Fibroblast of skin of left quadriceps (primary cell): ENCODE results near the gene LYSMD2.

Experiments used
- DNase-seq, 2 experiments: peaks; one replicate each; pipeline ENCODE4 v3.0.0-alpha.2; 2013; ENCODE audit warnings: low read depth in 2 of 2

Gene LYSMD2

DNA sequence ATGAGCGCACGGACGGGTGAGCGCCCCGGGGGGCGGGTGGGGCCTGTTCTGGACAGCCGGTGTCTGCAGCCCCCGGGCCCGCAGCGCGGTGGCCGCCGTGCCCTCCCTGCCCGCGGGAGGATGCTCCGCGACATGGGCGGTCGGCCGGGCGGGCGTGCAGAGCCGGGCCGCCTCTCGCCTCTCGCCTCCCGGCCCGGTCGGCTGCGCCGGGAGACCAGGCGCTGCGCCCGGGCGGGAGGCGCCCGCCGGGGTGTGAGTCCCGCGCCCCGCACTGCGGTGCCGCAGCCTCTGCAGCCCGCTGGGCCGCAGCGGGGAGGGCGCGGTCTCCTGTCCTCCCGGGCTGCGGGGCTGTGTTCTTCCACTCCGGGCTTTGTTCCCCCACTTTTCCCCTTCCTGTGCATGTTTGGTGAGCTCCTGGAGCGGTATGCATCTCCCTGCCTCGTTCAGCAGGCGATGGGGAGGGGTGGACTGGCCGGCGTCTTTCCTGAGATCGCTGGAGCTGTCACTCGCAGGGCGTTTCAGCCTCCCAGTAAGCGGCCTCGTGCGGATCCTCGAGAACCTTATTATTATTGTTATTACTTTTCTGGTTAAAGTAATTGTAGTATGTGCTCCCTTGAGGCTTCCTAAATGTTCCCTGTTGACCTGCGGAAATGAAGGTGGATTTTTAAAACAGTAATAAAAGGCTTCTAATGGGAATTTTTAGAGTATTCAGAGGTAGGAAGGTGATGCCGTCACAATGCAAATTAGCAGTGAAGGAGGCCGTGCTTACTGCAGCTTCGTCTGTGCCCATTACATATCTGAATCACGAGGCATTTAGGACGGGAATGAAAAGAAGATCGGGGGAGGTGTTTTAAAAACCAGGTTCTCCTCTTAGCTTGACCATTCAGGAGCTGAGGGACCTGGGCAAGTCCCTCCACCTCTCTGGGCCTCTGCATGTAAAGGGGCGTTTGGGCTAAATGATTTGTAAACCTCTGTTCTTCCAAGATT, 14.5 kb upstream of the LYSMD2 start:
- no peak for DNase-seq

DNA sequence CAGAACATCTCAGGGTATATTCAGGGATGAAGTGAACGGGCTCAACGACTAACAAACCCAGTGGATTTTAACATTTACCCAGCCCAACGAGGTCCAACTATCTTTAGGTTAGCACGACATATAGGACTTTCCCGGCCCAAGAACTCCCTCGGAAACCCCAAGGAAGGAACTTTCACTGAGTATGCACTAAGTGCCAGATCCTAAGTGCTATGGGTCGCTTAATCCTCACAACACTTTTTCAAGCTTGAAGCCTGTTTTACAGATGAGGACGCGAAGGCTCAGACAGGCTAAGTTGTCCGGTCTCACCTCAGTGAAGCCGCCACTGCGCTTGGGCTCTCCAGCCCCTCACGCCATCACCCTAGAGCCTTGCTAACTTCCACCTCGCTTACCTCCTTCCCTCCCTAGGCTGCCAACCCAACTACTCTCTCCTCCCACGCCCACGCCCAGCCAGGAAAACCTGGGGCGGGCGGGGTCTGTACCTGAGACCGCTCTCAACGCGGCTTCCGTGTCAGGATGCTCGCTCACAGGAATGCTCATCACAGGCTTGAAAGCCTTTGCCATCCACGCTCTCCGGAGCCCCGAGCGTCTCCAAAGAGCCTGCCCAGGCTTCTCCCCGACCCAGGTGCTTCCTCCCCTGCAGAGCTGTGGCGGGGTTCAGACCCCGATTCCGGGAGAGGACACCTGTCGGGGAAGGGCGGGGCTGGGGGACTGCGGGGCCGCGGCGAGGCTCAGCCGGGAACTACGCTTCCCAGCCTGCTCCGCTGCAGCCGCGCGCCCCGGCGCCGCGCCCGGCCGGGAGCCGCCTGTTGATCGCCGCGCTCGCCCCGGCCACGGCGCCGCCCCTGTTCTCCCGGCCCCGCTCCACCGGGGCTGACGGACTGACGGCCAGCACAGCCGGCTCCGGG, 13.6 kb upstream of the LYSMD2 start, which contains the start of gene TMOD2:
Gene TMOD2, plus strand, starts transcription at position 806 of the 905 bp plus-strand sequence. CDS start 14,845 bp downstream, outside the sequence.
- no peak for DNase-seq

DNA sequence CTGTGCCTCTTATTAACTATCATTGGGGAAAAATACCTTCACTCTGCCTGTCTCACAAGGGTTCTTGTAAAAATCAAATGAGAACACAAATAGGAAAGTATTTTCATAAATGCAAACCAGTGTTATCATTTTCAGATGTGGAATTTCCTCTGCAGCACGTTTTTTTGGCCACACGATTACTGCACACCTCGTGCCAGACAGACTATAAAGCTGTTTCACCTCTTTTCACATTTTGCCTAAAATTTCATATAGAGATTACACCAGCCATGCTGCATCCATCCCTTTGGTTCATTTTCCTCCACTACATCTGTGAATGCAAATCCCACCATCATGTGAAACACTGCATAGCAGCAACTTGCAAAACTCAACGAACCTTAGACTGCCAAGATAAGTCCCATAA, 12.7 kb upstream of the LYSMD2 start:
- no peak for DNase-seq

DNA sequence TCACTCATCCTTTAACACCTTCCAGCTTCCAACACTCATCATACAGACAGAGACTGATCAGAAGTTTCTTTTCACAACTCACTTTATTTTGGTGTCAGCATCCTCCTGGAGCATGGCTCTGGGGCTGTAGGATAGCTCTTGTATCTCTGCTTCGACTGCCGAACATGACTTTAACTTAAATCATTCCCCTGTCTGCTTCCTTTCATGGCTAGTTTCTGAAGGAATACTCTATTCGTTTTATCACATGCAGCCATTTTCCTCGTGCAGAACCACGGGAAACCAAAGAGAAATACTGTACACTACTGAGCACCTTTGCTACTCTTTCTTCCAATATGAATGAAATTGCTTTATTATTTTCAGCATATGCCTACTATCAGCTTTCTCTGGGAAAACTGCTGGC, 11.9 kb upstream of the LYSMD2 start:
- no peak for DNase-seq

DNA sequence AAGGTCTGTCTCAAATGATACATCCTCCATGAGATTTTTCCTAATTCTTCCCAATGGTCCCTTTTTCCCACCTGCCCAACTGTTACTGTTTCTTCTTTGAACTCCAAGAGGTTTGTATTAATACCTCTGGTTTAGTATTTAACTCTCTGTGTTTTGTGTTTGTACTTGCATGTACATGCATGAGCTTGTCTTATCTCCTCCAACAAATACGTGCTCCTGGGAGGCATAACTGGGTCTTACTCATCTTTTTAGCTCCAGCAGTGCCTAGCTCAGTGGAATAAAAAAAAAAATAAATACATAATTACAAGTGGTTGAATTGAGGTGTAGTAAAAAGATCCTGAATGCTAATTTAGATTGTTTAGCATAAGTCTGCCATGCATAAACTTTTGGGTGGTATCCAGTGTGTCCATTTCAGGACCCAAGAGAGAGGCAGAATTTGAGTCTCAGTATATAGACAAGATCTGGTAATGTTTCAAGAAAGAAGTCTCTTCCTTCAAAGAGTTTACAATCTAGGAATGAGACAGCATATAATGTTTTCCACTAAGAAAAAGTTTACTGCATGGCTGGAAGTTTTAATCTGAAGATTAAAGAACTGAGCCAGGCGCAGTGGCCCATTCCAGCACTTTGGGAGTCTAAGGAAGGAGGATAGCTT, 1.7 kb upstream of the LYSMD2 start:
- no peak for DNase-seq

DNA sequence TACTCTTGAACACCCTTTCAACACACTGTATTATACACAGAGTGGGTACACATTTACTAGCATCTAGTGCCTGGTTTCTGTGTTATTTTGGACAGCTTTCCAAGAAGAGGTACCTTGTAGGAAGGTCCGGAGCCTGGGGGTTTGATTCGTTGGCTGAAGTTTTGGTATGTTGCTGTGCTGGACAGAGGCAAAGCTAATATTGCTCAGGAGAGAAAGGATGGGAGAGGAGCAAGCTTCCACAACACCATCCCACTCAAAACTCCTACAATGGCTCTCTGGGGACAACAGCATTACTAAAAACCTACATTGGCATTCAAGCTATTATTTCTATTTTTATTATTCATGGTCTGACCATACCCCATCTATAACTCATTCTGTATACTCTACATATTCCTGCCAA, 1.1 kb upstream of the LYSMD2 start:
- DNase-seq: no peak

DNA sequence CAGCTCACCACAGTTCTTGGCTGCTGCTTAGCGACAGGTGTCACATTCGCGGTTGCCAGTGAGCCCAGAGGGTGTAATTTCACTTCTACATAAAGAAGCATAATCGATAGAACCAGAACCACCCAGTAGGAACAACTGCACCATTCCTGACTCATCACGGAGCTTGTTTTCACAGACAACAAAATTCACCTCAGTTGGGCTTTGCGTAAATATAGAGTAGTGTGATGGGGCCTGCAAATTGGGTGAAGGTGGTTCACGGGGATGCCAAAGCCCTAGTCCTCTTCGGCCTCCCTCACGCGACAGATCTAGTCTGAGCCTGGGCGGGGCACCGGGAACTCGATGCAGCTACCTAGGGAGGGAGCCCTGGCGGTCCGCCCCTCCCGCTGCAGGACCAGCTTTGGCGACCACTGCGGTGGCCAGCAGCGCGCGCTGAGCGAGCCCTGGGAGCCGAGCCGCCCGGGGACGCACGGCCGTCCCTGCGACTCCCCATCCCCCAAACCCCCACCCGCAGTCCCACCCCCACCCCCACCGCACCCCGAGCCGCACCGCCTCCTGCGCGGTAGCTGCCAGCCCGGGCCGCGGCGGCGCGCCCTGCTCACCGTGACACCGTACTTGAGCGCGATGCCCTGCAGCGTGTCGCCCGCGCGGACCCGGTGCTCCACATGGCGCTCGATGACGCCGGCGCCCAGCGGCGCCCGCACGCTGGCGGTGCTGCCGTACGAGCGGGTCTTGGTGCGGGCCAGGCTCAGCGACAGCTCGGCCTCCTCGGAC, 519 bp downstream of the LYSMD2 start:
- no peak for DNase-seq

DNA sequence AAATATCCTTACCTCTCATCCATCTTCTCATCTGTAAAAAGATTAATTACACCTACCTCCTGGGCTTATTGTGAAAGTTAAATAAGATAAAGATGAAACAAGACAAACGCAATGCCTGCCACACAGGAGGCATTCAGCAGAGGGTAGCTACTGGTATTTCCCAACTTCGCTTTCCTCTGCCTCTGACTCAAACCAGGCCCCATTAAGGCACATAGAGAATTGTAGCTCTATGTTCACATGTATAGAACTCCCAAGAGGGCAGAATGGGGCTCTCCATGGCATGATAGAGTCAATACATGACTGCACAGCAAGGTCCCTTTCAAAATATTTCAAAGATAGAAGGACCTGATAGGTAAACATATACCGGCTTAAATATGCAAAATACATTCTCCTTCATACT, 1.4 kb downstream of the LYSMD2 start:
- DNase-seq: no peak

DNA sequence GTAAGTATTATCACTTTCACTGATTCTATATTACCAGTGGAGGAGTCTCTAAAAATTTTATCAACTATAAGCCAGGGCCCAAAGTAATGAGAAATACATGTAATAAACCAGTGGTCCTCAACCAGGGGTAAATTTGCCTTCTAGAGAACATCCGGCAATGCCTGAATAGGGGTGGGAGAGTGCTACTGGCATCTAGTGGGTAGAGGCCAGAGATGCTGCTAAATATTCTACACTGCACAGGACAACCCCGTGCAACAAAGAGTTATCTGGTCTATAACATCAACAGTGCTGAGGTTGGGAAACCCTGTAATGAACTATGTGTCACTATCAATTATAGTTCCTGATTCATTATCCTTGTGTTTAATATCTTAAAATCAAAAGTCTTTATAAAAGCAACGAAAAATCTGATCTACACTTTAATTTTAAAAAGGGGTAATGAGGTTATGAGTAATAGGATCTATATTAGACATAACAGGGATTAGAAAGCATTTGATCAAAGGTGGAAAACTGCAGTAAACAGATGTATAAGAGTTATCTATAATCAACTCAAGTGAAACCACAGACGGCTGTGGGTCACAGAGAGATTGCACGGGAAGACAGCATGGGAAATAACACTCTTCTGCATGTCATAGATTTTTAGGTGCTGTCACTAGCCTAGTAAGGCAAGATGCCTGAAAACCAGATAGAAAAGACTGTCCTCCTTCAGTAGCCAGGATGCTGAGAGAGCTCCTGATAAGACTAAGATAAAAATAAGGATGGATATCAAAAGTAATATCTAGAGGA, 2.0 kb downstream of the LYSMD2 start:
- DNase-seq: no peak

DNA sequence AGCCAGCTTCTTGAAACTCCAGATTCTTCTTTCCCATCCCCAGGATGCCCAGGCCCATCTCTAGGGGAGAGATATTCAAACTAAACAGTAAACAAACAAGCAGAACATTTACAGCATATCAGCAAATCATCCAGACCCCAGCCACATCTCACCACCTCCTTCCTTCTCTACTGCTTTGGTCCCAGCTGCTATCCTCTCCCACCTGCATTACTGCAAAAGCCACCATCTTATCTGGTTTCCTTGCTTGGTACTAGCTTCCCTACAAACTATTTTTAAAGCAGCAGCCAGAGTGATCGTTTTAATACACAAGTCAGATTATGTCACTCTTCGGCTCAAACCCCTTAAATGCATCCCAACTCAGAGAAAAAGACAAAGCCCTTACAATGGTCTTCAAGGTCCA, 4.8 kb downstream of the LYSMD2 start:
- no peak for DNase-seq

DNA sequence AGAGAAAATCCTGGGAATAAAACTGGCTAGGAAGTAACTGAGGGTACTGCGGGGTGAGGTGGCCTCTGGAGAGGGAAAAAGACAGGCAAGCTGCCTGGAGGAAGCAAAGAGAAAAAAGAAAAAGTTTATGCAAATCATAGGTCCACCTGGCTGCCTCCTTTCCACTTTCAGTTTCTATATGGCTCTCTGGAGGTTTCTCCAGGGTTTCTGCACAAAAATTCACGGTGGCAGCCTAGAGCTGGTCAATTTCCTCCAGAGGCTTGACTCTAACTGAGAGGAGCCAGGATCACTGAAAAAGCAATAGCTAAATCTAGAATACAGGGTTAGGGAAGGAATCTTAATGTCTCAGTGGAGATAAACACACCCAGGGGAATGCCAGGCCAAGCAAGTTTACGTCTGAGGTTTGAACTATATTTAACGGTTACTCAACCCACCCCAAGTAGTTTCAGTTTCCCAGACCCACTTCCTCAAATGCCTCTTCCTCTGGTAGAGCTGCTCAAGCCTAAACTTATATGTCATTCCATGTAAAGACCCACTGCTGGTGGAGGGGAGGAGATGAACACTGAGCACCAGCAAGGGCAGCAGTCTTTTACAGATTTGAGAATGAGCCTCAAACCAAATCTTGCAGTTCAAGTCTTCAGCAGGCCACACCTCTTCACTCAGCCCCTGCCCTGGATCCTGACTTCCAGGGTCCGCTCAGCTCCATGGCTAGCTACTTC, 5.7 kb downstream of the LYSMD2 start:
- DNase-seq: no peak

DNA sequence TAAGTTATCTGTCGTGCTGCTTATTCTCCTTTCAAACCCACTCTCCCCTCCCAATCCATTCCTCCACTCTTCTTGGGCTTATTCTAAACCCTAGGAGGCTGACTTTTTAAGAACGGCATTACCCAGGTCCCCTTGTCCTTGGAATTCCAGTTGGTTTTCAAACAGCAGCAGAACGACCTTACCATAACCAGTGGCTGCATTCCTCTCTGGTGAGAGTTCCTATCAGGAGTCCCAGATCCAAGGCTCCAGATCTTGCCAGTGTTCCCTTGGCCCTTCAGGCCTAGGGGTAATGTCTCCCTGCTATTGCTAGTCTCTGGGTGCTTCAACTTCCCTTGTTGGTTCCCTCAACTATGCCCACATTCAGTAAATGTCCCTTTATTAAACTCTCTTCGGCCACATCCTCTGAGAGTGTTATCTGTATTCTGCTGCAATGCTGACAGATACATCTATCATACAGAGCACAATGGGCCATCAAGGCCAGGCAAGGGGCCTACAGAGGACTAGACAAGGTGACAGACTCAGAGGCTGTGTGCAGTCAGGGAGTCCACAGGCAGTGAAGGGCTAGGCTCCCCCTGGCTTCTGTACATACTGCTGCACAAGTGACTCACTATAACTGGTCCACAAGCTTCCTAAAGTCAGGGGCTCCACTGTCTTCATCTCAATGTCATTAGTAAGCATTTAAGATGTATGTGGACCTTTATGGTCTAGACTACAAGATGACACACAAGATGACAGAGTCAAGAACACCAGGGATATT, 10.1 kb downstream of the LYSMD2 start:
- no peak for DNase-seq

DNA sequence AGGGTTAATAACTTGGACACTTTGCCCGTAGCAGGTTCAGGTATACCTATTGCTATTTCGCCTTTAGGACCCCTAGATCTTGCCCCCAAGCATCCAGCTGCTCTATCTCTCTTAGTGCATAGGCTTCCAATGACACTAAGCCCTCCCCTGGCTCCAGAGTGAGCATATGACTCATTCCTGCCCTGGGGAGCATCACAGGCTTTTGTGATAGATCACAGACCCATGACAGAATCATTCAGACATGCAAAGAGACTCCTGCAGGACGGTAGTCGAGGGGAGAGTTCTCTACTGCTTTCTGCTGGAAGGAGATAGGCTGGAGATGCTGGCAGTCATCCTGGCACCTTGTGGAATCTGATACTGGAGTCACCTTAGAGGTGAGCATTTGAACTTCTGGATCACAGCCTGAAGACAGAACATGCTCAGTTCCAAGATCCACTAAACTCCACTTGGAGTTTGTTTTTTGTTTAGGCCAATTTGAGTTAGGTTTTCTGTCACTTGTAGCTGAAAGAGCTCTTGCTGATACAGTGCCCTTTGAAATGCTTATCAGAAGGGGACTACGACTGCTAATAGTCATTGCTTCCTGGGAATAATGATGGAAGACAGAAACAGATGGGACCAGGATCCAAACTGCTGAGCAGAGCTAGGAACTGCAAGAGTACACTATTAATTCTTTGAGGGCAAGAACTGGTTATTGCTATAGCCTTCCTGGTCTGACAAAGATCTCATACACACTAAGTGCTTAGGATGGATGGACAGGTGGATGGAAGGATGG, 11.0 kb downstream of the LYSMD2 start:
- DNase-seq: peak; percentile 72 to 73

DNA sequence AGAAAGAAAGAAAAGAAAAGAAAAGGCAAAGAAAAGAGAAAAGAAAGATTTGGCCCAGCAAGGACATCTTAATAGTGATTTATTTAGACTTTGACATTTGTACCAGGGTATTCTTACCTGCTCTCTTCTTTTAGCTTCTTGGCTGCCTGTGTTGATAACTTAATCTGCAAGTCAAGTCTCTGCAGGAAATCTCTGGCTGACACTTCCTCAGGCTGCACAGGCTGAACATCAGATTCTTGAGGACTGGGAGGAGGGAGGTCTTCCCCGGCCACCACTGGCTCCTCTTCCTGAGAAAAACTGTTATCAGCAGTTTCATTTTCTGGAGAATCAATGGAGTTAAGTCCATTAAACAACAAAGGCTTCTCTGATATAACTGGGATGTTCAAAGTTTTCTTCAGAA, 12.8 kb downstream of the LYSMD2 start:
- no peak for DNase-seq

DNA sequence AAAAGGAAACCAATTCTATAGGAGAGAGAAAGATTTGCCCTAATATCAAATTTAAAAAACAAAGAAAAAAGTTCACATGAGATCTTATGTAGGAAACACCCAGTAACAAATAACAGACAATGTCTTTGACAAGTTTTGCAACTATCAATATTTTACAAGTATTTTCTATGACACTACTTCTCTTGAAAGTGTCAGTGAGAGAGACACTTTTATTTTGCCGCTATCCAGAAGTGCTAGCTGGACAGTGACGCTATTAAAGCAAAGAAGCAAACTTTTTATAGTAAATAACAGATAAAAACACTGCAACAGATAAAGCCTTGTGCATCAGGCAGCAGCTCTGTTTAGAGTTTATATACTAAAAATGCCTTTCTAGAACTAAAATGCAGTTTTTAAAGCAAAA, 13.3 kb downstream of the LYSMD2 start:
- no peak for DNase-seq

DNA sequence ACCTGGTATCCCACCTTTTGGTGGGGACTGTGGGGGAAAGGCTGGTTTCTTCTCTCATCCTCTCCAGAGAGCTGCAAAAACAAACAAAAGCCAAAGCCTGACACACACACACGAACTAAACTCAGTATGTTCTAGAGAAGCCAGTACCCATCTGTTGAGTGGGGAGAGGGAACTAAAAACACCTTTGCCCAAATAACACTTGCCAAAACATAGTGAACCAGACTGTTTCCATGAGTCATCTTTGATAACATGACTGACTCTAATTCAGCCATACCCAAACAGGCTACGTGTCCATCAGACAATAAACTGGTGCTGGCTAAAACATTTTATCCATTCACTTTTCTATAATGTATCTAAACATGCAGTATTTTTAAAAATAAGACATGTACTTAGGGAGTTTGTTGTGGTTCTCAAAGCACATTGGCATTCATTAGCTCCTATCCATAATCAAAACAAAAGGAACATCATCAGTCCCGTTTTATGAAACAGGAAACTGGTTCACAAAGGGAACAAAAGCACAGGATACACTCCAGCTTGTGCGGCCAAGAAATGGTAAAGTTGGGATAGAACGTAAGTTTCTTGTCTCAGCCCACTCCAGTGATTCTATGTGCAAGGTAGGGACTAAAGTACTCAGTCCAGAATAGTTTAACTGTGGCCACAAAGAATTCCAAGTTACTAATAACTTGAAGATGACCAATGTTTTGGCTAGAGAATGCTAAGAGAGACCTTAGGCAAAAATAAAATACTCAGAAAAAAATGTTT, 16.1 kb downstream of the LYSMD2 start:
- no peak for DNase-seq

DNA sequence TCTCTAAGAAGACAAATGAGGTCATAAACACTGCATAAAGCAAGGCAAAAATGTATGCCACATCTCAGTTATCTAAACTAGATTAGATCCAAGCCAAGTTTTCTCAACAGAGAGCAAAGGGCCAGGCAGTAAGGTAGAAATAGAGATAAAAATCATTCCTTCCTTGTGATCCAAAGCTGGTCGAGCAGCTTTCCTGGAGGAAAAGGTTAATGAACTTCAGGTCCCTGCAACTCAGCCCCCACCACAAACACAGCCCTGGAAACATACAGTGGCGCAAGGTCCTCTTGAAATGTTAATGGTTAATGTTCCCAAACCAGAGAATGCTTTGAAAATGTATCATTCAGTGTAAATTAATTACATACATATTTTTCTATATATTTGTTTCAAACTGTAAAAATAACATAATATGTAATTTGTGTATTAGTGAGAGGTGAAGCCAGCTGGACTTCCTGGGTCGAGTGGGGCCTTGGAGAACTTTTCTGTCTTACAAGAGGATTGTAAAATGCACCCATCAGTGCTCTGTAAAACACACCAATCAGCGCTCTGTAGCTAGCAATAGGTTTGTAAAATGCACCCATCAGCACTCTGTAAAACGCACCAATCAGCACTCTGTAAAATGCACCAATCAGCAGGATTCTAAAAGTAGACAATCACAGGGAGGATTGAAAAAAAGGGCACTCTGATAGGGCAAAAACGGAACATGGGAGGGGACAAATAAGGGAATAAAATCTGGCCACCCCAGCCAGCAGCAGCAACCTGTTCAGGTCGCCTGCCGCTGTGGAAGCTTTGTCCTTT, 17.1 kb downstream of the LYSMD2 start:
- no peak for DNase-seq
